Transverse colon (tissue), 4 donors: Measurements from ENCODE around the gene CPAMD8.

Source experiments
- CTCF ChIP-seq, 5 experiments: fragments of 200-600 bp in 3 of 5; fragments of 450-650 bp in 2 of 5; sonication (generic) in 3 of 5; IDR thresholded peaks; 1 replicate in 2 of 5; 2 replicates in 3 of 5; pipeline ENCODE4 v1.5.1; 2016 to 2017; ENCODE audit warnings: antibody characterized with exemption in 5 of 5, inconsistent platforms in 3 of 5, mild to moderate bottlenecking in 2 of 5, moderate library complexity in 1 of 5
- EP300 ChIP-seq: sonication (generic); formaldehyde crosslinking; IDR thresholded peaks from one replicate; pipeline ENCODE4 v1.6.1; 2017; ENCODE audit warnings: antibody characterized with exemption, low read depth
- POLR2AphosphoS5 ChIP-seq, 3 donors: sonication (generic); formaldehyde crosslinking; IDR thresholded peaks; one replicate each; pipeline ENCODE4 v1.6.1; 2016; ENCODE audit warnings: antibody characterized with exemption in 3 of 3

GRCh38 chr19:16898361-16899015, 128.1 kb downstream of the CPAMD8 start:
- TF ChIP-seq CTCF (IDR thresholded peaks at IDR 0.05) (no peak), EP300 (no peak), POLR2AphosphoS5 (IDR thresholded peaks at IDR 0.05) (no peak)
